RPMI8226 (cell line): ENCODE results near the gene NEK7.

Experiments used
- DNase-seq: peaks from one replicate; pipeline ENCODE4 v3.0.0-alpha.2; 2015

NEK7 gene

DNA sequence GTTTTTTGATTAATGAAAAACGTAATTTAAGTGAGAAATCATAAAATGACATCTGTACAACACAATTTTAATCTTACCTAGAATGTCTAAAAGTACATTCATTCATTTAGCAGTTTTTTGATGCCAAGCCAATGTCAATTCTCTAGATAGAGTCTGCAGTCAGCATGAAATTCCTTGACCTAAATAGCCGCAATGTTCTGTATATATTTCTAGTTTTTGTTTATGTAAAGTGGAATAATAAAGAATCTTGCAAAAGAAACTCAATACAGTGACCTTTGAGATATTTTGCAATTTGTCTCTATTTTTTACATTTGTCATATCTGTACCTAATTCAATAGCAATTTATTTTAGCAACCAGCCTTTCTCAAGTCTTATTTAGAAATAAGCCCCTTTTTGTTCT, 207.7 kb downstream of the NEK7 start:
- no peak for DNase-seq

GRCh38 chr1:198367296-198367695, 210.5 kb downstream of the NEK7 start:
- DNase-seq: no peak

DNA sequence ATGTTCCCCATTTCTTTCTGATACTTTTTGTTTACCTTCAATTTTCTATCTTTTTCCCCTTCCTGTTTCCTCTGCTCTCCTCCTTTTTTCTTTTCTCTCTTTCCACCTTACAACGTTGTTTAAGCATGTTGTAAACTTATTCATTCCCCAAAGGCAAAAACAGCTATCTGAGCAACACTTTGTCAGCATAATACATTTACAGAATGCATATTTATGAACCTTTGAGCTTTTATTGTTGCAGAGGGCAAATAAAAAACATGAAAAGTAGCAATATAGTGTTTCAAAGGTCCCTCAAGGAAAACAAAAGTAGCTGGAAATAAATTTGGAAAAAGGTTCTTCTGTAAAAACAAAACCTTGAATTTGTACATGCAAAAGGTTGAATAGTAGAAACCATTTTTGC, 214.2 kb downstream of the NEK7 start:
- no peak for DNase-seq
